Endothelial cell of umbilical vein (primary cell): ENCODE measurements around the gene MIOS. TPM values are rescaled to one million over a fixed set of nuclear protein-coding genes. Genes with fewer than 3 reads are reported as not detected.

Source experiments
- BruUV-seq: library from RNA; stranded (reverse); fragments of 400-500 nt; replicated peaks from 2 replicates; lab custom pipeline; 2021; lab: Mats Ljungman, UMichigan
- CTCF ChIA-PET: fragments of 300-600, 350-600 bp; sonication (Branson Sonifier 250); formaldehyde crosslinking; loops from one replicate; lab custom pipeline; 2021; ENCODE audit warnings: antibody characterized with exemption, inconsistent platforms; lab: Charles Lee
- POLR2A ChIA-PET: fragments of 300-600, 350-600 bp; sonication (Branson Sonifier 250); formaldehyde crosslinking; loops from one replicate; lab custom pipeline; 2021; ENCODE audit warnings: antibody characterized with exemption, inconsistent platforms; lab: Charles Lee
- DNase-seq: peaks from one replicate; pipeline ENCODE4 v3.0.0-alpha.2; 2011; ENCODE audit warnings: low read depth, low spot score
- FAIRE-seq: peaks from 2 replicates; lab custom pipeline; 2011; peaks lifted over from hg19 to GRCh38; lab: Jason Lieb, UNC
- H2AFZ ChIP-seq: 2 replicates; pipeline ENCODE4 v1.6.0; 2012; ENCODE audit warnings: low read depth, low read length, control low read depth, inconsistent platforms
- H3K27ac ChIP-seq: 2 replicates; pipeline ENCODE4 v1.5.1; 2011; ENCODE audit warnings: low read depth, mild to moderate bottlenecking, control low read depth, low read length, moderate library complexity; ENCODE audit not compliant: insufficient read depth
- H3K27me3 ChIP-seq, 2 experiments: 2 replicates each; pipeline versions ENCODE4 v1.6.0 to v1.6.1; 2011; ENCODE audit warnings: low read length in 2 of 2, mixed read lengths in 1 of 2; ENCODE audit not compliant: control insufficient read depth in 2 of 2, insufficient read depth in 2 of 2
- H3K36me3 ChIP-seq, 2 experiments: 2 replicates in 1 of 2; 3 replicates in 1 of 2; pipeline ENCODE4 v1.5.1; 2011; ENCODE audit warnings: low read length in 2 of 2, mild to moderate bottlenecking in 1 of 2, moderate library complexity in 1 of 2; ENCODE audit not compliant: control insufficient read depth in 2 of 2, insufficient read depth in 2 of 2; ENCODE audit errors: extremely low read depth in 1 of 2
- H3K4me1 ChIP-seq: 3 replicates; pipeline ENCODE4 v1.5.1; 2011; ENCODE audit warnings: mild to moderate bottlenecking, low read length; ENCODE audit not compliant: control insufficient read depth, insufficient read depth; ENCODE audit errors: extremely low read depth
- H3K4me2 ChIP-seq: 2 replicates; pipeline ENCODE4 v1.6.1; 2011; ENCODE audit warnings: low read length, control low read depth, mixed read lengths; ENCODE audit not compliant: insufficient read depth
- H3K4me3 ChIP-seq, 3 experiments: fragments of 200-600 bp in 1 of 3; sonication (generic), shearing (Covaris generic) in 1 of 3; replicated peaks in 1 of 3; 2 replicates each; pipeline ENCODE4 v1.5.1; 2011 to 2016; ENCODE audit warnings: control low read depth in 3 of 3, low read length in 3 of 3, mild to moderate bottlenecking in 2 of 3, inconsistent platforms in 1 of 3, low read depth in 1 of 3, moderate library complexity in 1 of 3; ENCODE audit not compliant: insufficient read depth in 1 of 3
- H3K79me2 ChIP-seq: 2 replicates; pipeline ENCODE4 v1.6.0; 2012; ENCODE audit warnings: low read length, inconsistent platforms; ENCODE audit not compliant: control insufficient read depth, insufficient read depth
- H3K9ac ChIP-seq: replicated peaks from 2 replicates; pipeline ENCODE3; 2011; ENCODE audit warnings: low read length, control low read depth; ENCODE audit not compliant: insufficient read depth; ENCODE audit errors: extremely low read depth
- H3K9me1 ChIP-seq: replicated peaks from 3 replicates; pipeline ENCODE4 v1.6.0; 2011; ENCODE audit warnings: mild to moderate bottlenecking, low read length; ENCODE audit not compliant: control insufficient read depth, insufficient read depth; ENCODE audit errors: extremely low read depth
- H3K9me3 ChIP-seq: replicated peaks from 2 replicates; pipeline ENCODE4 v1.5.1; 2012; ENCODE audit warnings: low read length, inconsistent platforms; ENCODE audit not compliant: control insufficient read depth, insufficient read depth
- H4K20me1 ChIP-seq: replicated peaks from 2 replicates; pipeline ENCODE3; 2011; ENCODE audit warnings: mild to moderate bottlenecking, low read length; ENCODE audit not compliant: control insufficient read depth, insufficient read depth; ENCODE audit errors: extremely low read depth
- CTCF ChIP-seq, 2 donors: IDR thresholded peaks; 1 replicate in 1 of 2; 2 replicates in 1 of 2; pipeline ENCODE4 v1.5.1; 2011; ENCODE audit warnings: low read length in 2 of 2, mild to moderate bottlenecking in 2 of 2, moderate library complexity in 2 of 2, control low read depth in 1 of 2, inconsistent platforms in 1 of 2, low read depth in 1 of 2; ENCODE audit not compliant: insufficient read depth in 1 of 2; ENCODE audit errors: extremely low read depth in 1 of 2
- EZH2 ChIP-seq: IDR thresholded peaks from 2 replicates; pipeline ENCODE4 v1.6.1; 2012; ENCODE audit warnings: borderline replicate concordance, low read depth, mild to moderate bottlenecking, moderate library complexity, low read length, inconsistent platforms; ENCODE audit not compliant: severe bottlenecking
- FOS ChIP-seq: IDR thresholded peaks from 2 replicates; pipeline ENCODE4 v1.6.1; 2011; ENCODE audit warnings: mild to moderate bottlenecking, low read length, moderate library complexity, borderline replicate concordance; ENCODE audit not compliant: insufficient read depth
- GATA2 ChIP-seq: IDR thresholded peaks from 2 replicates; pipeline ENCODE4 v1.7.0; 2011; ENCODE audit warnings: low read depth, mild to moderate bottlenecking, moderate library complexity, mixed read lengths, low read length; ENCODE audit not compliant: insufficient read length, insufficient read depth
- JUN ChIP-seq: IDR thresholded peaks from 2 replicates; pipeline ENCODE4 v1.6.1; 2011; ENCODE audit warnings: borderline replicate concordance, low read depth; ENCODE audit not compliant: insufficient read length, insufficient read depth
- MYC ChIP-seq: IDR thresholded peaks from one replicate; pipeline ENCODE4 v1.6.1; 2011; ENCODE audit warnings: mild to moderate bottlenecking, low read depth, low read length
- POLR2A ChIP-seq: IDR thresholded peaks from 2 replicates; pipeline ENCODE4 v1.6.1; 2012; ENCODE audit warnings: low read depth, mild to moderate bottlenecking, control low read depth, low read length
- POLR2AphosphoS5 ChIP-seq: IDR thresholded peaks from 2 replicates; pipeline ENCODE4 v1.6.1; 2012; ENCODE audit warnings: low read depth, mild to moderate bottlenecking, control low read depth, low read length, moderate library complexity; ENCODE audit not compliant: insufficient read depth
- dilution Hi-C: fragments of 300-500 bp; cut with MboI; formaldehyde crosslinking; loops from one replicate; pipeline ENCODE4 v1.15.0; 2019; ENCODE audit warnings: low sequenced_read_pairs; ENCODE audit not compliant: extremely low pct_ligation_motif_present
- intact Hi-C: fragments of 100-400 bp; cut with micrococcal nuclease; formaldehyde crosslinking; loops from one replicate; pipeline ENCODE4 v1.10.0; 2022
- polyA plus RNA-seq, 4 experiments: library from polyadenylated mRNA; depleted of rRNA in 3 of 4; stranded (reverse) in 3 of 4; unstranded in 1 of 4; fragments of >200 nt; gene quantifications; 2 replicates each; pipeline versions ENCODE4 v1.2.1 to v1.2.3, GENCODE V29; 2011 to 2012; ENCODE audit warnings: missing spikeins in 1 of 4
- total RNA-seq: library from RNA; stranded (reverse); gene quantifications from 2 replicates; pipeline ENCODE4 v1.2.3, GENCODE V29; 2021
- TF ChIP-seq, protein P1 (sequence below): IDR thresholded peaks from 2 replicates; pipeline ENCODE4 v1.6.1; 2011; ENCODE audit not compliant: insufficient read depth, insufficient read length

Gene MIOS
- total and polyA plus RNA-seq, 2 donors (not counting 3 experiments of a cell fraction or from before 2014, with no cell fraction given), result 8.5 to 16.8 TPM

DNA sequence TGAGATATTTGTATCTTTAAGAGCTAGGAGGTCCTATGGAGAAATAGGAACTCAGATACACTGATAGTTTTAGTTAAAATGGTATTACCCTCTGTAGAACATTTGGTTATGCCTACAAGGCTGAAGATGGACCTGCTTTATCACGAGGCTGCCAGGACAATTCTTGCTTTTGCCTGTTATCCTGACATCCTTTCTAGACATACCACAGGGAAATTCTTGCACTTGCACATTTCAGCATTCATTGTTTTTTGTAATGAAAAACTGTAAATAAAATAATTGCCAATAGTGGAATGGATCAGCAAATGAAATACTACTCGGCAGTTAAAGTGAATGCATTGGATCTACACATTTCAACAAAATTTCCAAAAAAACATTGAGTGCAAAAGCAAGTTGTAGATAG, 40.7 kb upstream of the MIOS start:
- H3K27ac ChIP-seq, result no peak overlapping the region
- no peaks in the 10 kb centered on the region for H3K9me3 ChIP-seq
- POLR2A ChIA-PET, result no interaction called here
- FAIRE-seq (no peak), DNase-seq (no peak)
- H3K4me3 ChIP-seq, result no peak overlapping the region
- dilution Hi-C loops, result no loop called here
- H3K9ac ChIP-seq, result no peak overlapping the region
- CTCF ChIA-PET, result interaction anchor here (1.4 to 1.7 kb wide), 2 partner anchors 87 to 101 kb away, joined by 4 to 5 read pairs; no protein-coding TSS in a partner anchor
- no peaks in the 10 kb centered on the region for H3K4me1 ChIP-seq
- no peaks in the 10 kb centered on the region for H3K9me1 ChIP-seq
- no peaks in the 10 kb centered on the region for H3K36me3 ChIP-seq
- no peaks in the 10 kb centered on the region for H3K79me2 ChIP-seq
- TF ChIP-seq POLR2A (no peak), JUN (no peak), EZH2 (no peak), MYC (no peak), POLR2AphosphoS5 (no peak), CTCF (IDR thresholded peaks at IDR 0.05; ENCODE audit: extremely low read depth in 1 of 2, insufficient read depth in 1 of 2, low read depth in 1 of 2, low read length in 2 of 2) (no peak), FOS (no peak), GATA2 (no peak)
- TF ChIP-seq, protein P1, sequence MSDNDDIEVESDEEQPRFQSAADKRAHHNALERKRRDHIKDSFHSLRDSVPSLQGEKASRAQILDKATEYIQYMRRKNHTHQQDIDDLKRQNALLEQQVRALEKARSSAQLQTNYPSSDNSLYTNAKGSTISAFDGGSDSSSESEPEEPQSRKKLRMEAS, result no peak
- H2AFZ ChIP-seq, result no peak overlapping the region
- intact Hi-C loops, result no loop called here
- H3K4me2 ChIP-seq, result no peak overlapping the region
- BruUV-seq, result no TSS peak
- H3K27me3 ChIP-seq, result peaks cover 0 to 6% of the 10 kb centered on the region in 2 experiments
- no peaks in the 10 kb centered on the region for H4K20me1 ChIP-seq
